HG02642 (cell line): Measurements from ENCODE around the gene FGF13.

ENCODE experiments used
- ATAC-seq: cut with Tn5 transposase; IDR thresholded peaks from one replicate; pipeline ENCODE4 v1.9.1; 2021; ENCODE audit warnings: mild to moderate bottlenecking; ENCODE audit not compliant: unreplicated experiment, poor library complexity

Gene FGF13

GRCh38 chrX:138669693-138670092, 41.8 kb downstream of the FGF13 start:
- no peak for ATAC-seq

- ATAC-seq = no peak
These were observed 47.1 kb downstream of the FGF13 start for GRCh38 chrX:138664466-138664865.

GRCh38 chrX:138664016-138664415, 47.5 kb downstream of the FGF13 start:
- ATAC-seq = no peak

GRCh38 chrX:138651494-138651893, 60.0 kb downstream of the FGF13 start:
- ATAC-seq = no peak

- no peak for ATAC-seq
These were observed 62.9 kb downstream of the FGF13 start for GRCh38 chrX:138648568-138648967.

GRCh38 chrX:138638996-138639395, 72.5 kb downstream of the FGF13 start:
- ATAC-seq = no peak
